Panc1 (cell line): ENCODE measurements around the gene EPS8L2.

ENCODE experiments used
- POLR2AphosphoS5 ChIP-seq: IDR thresholded peaks from 2 replicates; pipeline ENCODE4 v1.6.1; 2012; ENCODE audit warnings: mild to moderate bottlenecking, low read depth, low read length, moderate library complexity
- TF ChIP-seq, protein P1 (sequence below): fragments of 450-650 bp; IDR thresholded peaks from 2 replicates; pipeline ENCODE4 v1.5.1; 2017; ENCODE audit warnings: mild to moderate bottlenecking
- TF ChIP-seq, protein P2 (sequence below), 2 experiments: IDR thresholded peaks; 2 replicates each; pipeline ENCODE4 v1.6.1; 2011 to 2012; ENCODE audit warnings: low read depth in 2 of 2, control low read depth in 1 of 2, low read length in 1 of 2, mild to moderate bottlenecking in 1 of 2, moderate library complexity in 1 of 2; ENCODE audit not compliant: insufficient read depth in 1 of 2

- TF ChIP-seq, protein P1, sequence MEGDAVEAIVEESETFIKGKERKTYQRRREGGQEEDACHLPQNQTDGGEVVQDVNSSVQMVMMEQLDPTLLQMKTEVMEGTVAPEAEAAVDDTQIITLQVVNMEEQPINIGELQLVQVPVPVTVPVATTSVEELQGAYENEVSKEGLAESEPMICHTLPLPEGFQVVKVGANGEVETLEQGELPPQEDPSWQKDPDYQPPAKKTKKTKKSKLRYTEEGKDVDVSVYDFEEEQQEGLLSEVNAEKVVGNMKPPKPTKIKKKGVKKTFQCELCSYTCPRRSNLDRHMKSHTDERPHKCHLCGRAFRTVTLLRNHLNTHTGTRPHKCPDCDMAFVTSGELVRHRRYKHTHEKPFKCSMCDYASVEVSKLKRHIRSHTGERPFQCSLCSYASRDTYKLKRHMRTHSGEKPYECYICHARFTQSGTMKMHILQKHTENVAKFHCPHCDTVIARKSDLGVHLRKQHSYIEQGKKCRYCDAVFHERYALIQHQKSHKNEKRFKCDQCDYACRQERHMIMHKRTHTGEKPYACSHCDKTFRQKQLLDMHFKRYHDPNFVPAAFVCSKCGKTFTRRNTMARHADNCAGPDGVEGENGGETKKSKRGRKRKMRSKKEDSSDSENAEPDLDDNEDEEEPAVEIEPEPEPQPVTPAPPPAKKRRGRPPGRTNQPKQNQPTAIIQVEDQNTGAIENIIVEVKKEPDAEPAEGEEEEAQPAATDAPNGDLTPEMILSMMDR = no peak
- TF ChIP-seq, protein P2, sequence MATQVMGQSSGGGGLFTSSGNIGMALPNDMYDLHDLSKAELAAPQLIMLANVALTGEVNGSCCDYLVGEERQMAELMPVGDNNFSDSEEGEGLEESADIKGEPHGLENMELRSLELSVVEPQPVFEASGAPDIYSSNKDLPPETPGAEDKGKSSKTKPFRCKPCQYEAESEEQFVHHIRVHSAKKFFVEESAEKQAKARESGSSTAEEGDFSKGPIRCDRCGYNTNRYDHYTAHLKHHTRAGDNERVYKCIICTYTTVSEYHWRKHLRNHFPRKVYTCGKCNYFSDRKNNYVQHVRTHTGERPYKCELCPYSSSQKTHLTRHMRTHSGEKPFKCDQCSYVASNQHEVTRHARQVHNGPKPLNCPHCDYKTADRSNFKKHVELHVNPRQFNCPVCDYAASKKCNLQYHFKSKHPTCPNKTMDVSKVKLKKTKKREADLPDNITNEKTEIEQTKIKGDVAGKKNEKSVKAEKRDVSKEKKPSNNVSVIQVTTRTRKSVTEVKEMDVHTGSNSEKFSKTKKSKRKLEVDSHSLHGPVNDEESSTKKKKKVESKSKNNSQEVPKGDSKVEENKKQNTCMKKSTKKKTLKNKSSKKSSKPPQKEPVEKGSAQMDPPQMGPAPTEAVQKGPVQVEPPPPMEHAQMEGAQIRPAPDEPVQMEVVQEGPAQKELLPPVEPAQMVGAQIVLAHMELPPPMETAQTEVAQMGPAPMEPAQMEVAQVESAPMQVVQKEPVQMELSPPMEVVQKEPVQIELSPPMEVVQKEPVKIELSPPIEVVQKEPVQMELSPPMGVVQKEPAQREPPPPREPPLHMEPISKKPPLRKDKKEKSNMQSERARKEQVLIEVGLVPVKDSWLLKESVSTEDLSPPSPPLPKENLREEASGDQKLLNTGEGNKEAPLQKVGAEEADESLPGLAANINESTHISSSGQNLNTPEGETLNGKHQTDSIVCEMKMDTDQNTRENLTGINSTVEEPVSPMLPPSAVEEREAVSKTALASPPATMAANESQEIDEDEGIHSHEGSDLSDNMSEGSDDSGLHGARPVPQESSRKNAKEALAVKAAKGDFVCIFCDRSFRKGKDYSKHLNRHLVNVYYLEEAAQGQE (IDR thresholded peaks at IDR 0.05; ENCODE audit: insufficient read depth in 1 of 2, low read depth in 2 of 2, low read length in 1 of 2) = no peak
- TF ChIP-seq POLR2AphosphoS5 = no peak
Observed at GRCh38 chr11:745428-745827, 39.4 kb downstream of the EPS8L2 start.
